GM18867 (cell line): ENCODE results near the gene CHCHD1.
"Not testable (repeated sequence)": the region's sequence is repeated elsewhere in the genome, so short reads cannot be mapped to it uniquely, and the experiment has no call there.

Experiments used
- ATAC-seq: cut with Tn5 transposase; IDR thresholded peaks from one replicate; pipeline ENCODE4 v1.9.1; 2021; ENCODE audit warnings: mild to moderate bottlenecking, moderate library complexity; ENCODE audit not compliant: unreplicated experiment

The CHCHD1 gene

DNA sequence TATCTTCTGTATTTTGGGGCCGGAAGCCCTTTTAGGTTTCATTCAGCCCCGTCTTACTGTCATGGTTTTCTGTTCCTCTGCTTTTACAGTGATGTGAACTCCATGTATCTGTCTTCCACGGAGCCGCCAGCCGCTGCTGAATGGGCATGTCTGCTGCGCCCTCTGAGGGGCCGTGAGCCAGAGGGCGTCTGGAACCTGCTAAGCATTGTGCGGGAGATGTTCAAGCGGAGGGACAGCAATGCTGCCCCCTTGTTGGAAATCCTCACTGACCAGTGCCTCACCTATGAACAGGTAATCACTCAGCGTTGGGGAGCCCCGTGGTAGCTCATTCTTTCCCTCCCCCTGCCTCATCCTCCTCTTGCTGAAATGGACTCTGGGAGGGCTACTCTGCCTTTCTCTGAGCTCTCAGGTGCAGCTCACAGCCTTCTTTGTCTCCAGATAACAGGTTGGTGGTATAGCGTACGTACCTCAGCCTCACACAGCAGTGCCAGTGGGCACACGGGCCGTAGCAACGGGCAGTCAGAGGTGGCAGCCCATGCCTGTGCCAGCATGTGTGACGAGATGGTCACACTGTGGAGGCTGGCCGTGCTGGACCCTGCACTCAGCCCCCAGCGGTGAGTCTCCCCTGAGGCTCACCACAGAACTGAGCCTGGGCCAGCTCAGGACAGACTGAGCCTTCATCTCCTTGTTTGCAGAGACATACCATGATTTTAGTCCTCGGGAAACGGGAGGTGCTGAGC lies 9.2 kb downstream of the CHCHD1 start:
- no peak for ATAC-seq

DNA sequence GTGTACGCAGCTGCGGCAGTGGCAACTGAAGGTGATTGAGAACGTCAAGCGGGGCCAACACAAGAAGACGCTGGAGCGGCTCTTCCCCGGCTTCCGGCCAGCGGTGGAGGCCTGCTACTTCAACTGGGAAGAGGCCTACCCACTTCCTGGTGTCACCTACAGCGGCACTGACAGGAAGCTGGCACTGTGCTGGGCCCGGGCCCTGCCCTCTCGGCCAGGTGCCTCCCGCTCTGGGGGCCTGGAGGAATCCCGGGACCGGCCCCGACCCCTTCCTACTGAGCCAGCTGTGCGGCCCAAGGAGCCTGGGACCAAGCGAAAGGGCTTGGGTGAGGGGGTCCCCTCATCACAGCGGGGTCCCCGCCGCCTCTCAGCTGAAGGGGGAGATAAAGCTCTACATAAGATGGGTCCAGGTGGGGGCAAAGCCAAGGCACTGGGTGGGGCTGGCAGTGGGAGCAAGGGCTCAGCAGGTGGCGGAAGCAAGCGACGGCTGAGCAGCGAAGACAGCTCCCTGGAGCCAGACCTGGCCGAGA lies 10.1 kb downstream of the CHCHD1 start:
- ATAC-seq, result no peak

DNA sequence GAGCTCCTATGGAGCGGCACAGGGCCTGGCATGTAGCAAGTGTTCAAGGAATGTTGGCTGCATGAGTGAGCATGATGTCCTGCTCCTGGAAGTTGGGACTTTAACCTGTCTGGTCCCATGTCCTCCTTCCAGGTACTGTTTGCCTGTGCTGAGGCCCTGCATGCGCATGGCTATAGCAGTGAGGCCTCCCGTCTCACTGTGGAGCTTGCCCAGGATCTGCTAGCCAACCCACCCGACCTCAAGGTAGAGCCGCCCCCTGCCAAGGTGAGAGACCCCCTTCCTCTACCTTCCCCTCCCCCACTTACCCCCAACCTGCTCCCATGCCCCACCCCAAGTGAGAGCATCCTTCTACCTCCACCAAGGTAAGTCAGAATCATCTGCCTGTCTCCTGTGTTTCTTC lies 11.6 kb downstream of the CHCHD1 start:
- ATAC-seq, result no peak

DNA sequence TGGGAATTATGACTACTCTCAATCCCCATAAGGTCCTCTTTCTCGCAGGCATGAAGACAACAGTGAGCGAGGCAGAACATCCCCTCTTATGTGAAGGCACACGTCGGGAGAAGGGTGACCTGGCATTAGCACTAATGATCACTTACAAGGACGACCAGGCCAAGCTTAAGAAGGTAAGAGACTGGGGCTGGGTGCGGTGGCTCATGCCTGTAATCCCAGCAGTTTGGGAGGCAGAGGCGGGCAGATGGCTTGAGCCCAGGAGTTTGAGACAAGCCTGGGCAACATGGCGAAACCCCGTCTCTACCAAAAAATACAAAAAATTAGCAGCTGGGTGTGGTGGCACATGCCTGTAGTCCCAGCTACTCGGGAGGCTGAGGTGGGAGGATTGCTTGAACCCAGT lies 13.6 kb downstream of the CHCHD1 start:
- not testable (repeated sequence) for ATAC-seq

DNA sequence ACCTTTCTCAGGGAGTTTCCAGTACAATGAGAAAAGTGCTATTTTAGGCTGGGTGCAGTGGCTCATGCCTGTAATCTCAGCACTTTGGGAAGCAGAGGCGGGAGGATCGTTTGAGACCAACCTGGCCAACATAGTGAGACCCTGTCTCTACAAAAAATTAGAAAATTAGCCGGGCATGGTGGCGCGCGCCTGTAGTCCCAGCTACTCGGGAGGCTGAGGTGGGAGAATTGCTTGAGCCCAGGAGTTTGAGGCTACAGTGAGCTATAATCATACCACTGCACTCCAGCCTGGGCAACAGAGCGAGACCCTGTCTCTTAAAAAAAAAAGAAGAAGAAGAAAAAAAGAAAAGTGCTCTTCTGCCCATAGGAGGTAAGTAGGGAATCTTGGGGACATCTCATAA lies 14.2 kb downstream of the CHCHD1 start:
- not testable (repeated sequence) for ATAC-seq

DNA sequence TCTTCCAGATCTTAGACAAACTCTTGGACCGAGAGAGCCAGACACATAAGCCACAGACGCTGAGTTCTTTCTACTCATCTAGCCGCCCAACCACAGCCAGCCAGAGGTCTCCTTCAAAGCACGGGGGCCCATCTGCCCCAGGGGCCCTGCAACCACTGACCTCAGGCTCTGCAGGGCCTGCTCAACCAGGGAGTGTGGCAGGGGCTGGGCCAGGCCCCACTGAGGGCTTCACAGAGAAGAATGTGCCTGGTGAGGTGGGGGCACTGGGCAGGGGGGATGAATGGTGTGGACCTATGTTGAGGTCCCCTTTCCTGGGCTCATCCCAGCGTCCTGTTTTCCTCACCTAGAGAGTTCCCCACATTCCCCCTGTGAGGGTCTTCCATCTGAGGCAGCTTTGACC lies 14.9 kb downstream of the CHCHD1 start:
- ATAC-seq, result no peak

DNA sequence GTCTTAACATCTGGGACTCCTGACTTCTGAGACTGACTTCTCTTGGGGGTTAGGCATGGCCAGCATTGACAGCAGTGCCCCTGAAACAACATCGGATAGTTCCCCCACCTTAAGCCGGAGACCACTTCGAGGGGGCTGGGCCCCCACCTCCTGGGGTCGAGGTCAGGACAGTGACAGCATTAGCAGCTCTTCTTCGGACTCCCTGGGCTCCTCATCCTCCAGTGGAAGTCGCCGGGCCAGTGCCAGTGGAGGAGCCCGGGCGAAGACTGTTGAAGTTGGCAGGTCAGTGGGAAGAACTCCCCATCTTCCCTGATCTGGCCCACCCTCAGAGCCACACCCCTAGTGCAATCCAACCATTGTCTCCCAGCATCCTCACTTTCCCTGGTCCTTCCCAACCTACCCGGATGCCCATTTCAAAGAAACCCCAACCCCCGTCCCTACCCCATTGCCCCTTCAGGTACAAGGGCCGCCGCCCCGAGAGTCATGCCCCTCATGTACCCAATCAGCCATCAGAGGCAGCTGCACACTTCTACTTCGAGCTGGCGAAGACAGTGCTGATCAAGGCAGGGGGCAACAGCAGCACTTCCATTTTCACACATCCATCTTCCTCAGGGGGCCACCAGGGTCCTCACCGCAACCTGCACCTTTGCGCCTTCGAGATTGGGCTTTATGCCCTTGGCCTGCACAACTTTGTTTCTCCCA lies 15.6 kb downstream of the CHCHD1 start:
- no peak for ATAC-seq

DNA sequence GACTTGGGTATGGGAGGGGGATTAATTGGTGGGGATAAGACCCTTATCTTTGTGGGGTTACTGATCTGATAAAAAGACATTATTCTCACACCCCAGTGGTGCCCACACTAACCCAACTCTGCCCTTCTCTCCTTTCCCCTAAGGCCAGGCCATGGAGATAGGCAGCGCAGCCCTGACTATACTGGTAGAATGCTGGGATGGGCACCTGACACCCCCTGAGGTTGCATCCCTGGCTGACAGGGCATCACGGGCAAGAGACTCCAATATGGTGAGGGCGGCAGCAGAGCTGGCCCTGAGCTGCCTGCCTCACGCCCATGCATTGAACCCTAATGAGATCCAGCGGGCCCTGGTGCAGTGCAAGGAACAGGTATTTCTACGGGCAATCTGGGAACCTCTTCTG lies 16.2 kb downstream of the CHCHD1 start:
- no peak for ATAC-seq

DNA sequence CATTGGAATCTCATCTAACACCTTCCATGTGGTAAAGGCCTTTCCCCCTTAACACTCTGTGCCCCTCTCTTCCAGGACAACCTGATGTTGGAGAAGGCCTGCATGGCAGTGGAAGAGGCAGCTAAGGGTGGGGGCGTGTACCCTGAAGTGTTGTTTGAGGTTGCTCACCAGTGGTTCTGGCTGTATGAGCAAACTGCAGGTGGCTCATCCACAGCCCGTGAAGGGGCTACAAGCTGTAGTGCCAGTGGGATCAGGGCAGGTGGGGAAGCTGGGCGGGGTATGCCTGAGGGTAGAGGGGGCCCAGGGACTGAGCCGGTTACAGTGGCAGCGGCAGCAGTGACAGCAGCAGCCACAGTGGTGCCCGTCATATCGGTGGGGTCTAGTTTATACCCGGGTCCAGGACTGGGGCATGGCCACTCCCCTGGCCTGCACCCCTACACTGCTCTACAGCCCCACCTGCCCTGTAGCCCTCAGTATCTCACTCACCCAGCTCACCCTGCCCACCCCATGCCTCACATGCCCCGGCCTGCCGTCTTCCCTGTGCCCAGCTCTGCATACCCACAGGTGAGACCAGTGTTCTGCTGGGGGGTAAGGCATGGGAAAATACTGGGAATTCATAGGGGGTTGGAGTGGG lies 17.2 kb downstream of the CHCHD1 start:
- no peak for ATAC-seq

DNA sequence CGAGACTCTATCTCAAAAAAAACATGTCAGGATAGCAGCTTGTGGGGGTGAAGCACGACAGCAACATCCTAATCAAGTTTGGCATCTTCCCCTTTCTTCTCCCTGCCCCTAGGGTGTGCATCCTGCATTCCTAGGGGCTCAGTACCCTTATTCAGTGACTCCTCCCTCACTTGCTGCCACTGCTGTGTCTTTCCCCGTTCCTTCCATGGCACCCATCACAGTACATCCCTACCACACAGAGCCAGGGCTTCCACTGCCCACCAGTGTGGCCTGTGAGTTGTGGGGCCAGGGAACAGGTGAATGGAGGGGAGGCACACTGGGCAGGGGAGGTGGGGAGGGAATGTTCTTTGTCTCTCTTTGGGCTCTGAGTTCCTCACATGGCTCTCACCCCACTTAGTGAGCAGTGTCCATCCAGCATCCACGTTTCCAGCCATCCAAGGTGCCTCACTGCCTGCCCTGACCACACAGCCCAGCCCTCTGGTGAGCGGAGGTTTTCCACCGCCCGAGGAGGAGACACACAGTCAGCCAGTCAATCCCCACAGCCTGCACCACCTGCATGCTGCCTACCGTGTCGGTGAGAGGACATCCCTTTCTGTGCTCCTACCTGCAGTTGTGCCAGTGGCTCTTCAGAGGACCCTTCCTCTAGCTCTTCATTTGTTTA lies 18.2 kb downstream of the CHCHD1 start:
- no peak for ATAC-seq

DNA sequence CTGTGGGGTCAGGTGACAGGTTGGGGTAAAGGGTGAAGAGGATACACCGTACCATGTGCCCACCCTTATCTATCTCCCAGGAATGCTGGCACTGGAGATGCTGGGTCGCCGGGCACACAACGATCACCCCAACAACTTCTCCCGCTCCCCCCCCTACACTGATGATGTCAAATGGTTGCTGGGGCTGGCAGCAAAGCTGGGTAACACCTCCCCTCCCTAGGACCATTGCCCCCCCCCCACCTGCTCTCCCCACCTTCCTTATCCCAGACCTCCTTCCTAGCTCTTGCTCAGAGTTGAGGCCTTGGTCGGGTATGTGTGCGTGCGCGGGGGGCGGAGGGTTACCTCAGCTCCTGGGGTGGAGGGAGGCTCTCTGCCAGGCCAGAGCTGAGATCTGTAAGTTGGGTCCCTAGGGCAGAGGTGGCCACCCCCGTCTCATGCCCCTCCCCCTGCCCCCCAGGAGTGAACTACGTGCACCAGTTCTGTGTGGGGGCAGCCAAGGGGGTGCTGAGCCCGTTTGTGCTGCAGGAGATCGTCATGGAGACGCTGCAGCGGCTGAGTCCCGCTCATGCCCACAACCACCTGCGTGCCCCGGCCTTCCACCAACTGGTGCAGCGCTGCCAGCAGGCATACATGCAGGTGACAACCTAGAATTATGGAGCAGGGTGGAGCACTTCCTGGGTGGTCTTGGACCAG lies 18.9 kb downstream of the CHCHD1 start:
- ATAC-seq, result no peak

DNA sequence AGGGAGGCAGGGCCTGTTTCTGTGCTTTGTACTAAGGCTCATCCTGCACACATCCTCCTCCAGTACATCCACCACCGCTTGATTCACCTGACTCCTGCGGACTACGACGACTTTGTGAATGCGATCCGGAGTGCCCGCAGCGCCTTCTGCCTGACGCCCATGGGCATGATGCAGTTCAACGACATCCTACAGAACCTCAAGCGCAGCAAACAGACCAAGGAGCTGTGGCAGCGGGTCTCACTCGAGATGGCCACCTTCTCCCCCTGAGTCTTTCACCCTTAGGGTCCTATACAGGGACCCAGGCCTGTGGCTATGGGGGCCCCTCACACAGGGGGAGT lies 19.4 kb downstream of the CHCHD1 start:
- no peak for ATAC-seq

DNA sequence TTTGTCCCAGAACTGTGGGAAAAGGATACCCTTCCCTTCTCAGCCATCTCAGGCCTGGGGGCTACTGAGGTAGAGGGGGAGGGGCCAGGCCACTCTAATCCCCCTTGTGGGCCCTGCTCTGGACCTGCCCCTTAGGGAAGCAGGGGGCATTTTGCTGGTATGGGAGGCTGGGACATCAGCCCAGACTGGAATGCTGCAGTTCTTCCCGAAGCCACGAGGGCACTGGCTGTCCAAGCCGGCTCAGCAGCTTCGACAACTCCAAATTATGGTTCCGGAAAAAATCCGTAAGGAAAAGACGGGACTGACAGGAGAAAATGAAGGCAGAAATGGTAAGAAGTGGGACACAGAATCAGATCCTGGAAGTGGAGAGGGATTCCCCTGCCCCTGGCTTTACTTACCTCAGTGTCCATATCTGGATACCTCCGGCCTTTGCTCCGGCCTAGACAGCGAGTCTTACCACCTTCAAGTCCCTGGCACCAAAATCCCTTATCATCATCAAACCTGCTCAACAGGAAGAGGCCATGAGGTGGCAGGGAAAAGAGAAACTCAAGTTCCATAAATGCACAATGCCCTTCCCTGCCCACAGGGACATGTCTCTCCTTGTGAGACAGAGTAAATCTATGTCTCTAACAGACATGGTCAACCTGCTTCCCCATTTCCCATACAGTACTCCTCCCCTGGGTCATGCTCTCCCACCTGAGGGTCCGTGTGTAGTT lies 20.6 kb downstream of the CHCHD1 start:
- ATAC-seq, result no peak

DNA sequence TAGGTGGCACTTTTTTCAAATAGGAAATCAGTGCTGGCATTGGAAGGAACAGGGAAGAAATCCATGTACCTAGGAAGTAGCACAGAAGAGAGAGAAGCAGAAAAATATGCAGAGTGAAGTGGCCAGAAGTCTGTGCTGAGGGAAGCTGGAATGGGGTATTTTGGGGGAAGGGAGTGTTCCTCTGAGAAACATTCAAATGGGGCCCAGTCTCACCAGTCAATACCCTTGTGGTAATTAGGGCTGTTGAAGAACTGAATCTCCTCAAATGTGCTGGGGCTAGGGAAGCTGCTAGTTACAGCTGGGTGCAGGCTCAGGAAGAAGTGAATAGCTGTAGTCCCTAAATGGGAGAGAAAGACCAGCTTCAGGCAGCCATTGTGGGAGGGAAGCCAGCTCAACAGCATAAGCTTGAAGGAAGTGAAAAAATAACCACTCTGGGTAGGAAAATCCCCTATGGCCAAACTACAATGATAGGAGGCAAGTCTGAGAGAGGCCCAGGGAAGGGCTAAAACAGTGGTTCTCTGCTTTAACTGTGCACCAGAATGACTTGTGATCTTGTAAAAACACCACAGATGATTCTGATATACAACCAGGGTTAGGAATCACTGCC lies 21.9 kb downstream of the CHCHD1 start:
- no peak for ATAC-seq

DNA sequence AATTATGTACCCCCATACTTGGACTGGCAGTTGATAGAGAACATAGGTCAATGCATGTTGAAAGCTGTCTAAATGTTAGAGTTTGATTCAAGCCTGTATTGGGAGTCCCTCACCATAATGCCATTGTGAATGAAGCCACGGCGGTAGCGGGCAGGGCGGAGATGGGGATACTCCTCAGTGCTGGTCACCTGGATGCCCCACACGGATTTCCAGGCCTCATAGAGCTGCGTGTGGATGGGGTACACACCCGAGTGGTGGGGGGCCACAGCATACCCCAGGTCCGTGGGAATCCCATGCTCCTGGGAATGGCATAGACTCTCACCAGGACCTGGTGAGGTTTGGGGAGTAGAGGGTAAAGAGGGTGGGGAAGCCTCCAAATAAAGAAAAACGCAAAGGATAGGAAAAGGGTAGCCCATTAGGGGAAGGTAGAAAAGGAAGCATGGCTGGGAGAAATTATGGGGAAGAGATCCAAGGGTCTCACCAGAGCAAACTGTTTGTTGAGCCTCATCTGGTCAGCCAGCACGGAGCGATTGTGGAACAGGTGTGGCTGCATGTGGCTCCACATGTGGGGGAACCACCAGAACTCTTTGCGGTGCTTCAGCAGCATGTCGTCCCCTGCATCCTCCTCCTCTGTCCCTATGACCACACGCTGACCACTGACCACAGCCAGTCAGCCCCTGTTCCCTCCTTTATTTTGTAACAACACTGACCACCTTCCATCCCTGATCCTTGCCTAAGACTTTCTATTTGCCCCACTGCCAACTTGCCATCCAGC lies 24.5 kb downstream of the CHCHD1 start:
- no peak for ATAC-seq

DNA sequence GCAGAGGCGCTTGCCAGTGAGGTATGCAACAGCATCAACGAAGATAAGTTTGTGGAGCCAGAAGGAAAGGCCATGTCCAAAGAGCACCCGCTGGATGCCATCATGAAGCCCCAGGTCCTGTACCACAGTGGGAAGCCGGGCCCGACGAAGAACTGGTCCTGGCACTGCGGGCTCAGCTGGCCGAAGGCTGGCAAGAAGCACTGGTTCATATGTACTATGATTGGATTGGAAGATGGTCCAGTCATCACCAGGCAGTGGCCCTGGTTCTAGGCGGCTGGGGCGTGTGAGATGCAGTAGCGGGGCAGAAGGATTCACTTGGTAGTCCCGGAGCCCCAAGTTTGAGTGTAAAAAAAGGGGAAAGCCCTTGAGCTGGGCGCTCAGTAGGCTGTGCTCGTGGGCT lies 25.6 kb downstream of the CHCHD1 start:
- no peak for ATAC-seq

DNA sequence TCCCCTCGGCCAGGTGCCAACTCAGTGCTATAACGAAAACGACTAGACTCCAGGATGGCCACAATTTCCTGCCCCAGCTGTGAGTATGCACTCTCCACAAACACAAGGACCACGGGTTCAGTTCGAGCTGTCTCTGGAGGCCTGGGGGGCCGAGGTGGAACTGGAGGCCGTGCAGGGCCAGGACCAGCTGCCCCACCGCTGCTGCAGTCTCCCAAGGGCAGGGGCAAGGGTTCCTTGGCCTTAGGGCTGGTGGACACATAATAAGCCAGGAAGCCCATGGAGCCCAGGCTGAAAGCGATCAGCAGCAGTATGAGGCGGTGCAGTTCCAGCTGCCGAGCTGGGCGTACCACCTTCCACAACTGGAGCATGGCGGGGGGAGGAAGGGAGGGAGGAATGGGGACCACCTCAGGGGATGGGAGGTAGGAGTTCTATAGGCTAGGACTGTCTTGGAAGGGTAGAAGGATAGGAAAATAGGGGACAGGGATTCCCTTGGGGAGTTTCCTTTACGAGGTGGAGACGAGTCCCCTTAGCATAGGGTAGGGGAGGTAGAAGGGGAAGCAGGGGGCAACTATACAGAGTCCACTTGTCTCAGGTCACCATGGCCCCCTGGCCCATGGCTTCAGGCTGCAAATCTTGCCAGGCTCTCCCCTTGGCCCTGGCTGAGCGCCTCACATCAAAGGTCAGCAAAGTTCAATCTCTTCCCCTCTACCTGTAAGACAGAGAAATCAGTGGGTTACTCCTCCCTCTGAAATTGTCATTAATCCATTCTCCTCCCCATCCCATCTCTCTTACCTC lies 26.4 kb downstream of the CHCHD1 start:
- ATAC-seq, result no peak

DNA sequence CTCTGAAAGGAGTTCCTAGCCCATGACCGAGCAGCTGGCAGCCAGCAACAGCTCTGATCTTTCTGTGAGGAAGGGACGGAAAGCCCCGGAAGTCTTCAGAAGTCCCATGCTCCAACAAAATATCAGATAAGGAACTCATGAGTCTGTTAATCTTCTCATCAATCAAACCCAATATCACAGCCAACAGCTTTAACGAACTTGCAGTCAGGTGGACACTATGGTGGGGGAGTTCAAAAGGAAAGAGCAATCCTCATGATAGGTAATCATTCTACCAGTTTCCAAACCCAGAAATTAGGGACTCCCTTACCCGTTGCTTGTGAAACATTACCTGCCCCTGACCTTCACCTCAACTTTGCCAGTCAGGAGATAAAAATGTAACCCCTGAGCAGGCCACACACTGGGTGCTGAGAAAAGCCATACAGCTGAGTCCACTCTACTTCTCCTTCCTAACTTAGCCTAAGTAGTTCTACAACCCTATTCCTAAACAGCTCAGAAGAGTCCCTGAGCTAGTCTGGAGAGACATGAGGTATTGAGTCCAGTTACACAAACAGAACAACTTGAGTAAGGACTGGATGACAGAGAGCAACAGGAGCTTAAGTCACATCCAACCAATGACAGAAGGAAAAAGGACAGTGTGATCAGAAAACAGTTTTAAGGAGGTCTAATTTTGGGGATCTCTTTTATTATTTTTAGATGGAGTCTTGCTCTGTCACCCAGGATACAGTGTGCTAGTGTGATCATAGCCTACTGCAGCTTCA lies 27.4 kb downstream of the CHCHD1 start:
- ATAC-seq, result no peak
